ENCODE data around the gene KRT76.
"Not testable (repeated sequence)": the region's sequence is repeated elsewhere in the genome, so short reads cannot be mapped to it uniquely, and the experiment has no call there.

Gene KRT76

GRCh38 chr12:52759218-52759617 lies 17.9 kb downstream of the KRT76 start:
- no peak for DNase-seq (ENCODE audit: low spot score)

- DNase-seq (ENCODE audit: low spot score) = no peak
These were observed 19.5 kb downstream of the KRT76 start for GRCh38 chr12:52757449-52758176.

- no peak for DNase-seq (ENCODE audit: low spot score)
These were observed 20.7 kb downstream of the KRT76 start for GRCh38 chr12:52756281-52756960.

- no peak for DNase-seq (ENCODE audit: low spot score)
These were observed 21.6 kb downstream of the KRT76 start for GRCh38 chr12:52755533-52755932.

- no peak for DNase-seq (ENCODE audit: low spot score)
These were observed 23.0 kb downstream of the KRT76 start for GRCh38 chr12:52754135-52754534.

GRCh38 chr12:52753283-52753682 lies 23.9 kb downstream of the KRT76 start:
- DNase-seq (ENCODE audit: low spot score) = no peak

- no peak for DNase-seq (ENCODE audit: low spot score)
These were observed 24.6 kb downstream of the KRT76 start for GRCh38 chr12:52752516-52752915.

GRCh38 chr12:52751795-52752194 lies 25.4 kb downstream of the KRT76 start:
- no peak for DNase-seq (ENCODE audit: low spot score)

GRCh38 chr12:52750532-52750931 lies 26.6 kb downstream of the KRT76 start:
- not testable (repeated sequence) for DNase-seq (ENCODE audit: low spot score)

GRCh38 chr12:52749827-52750226 lies 27.3 kb downstream of the KRT76 start:
- DNase-seq (ENCODE audit: low spot score) = no peak

- DNase-seq (ENCODE audit: low spot score) = no peak
These were observed 28.6 kb downstream of the KRT76 start for GRCh38 chr12:52748578-52748977.

GRCh38 chr12:52745554-52745953 lies 31.6 kb downstream of the KRT76 start:
- no peak for DNase-seq (ENCODE audit: low spot score)

- no peak for DNase-seq (ENCODE audit: low spot score)
These were observed 32.5 kb downstream of the KRT76 start for GRCh38 chr12:52744493-52745156.

- no peak for DNase-seq (ENCODE audit: low spot score)
These were observed 34.2 kb downstream of the KRT76 start for GRCh38 chr12:52742822-52743457.

GRCh38 chr12:52742196-52742580 lies 35.0 kb downstream of the KRT76 start:
- DNase-seq (ENCODE audit: low spot score) = no peak

- DNase-seq (ENCODE audit: low spot score) = no peak
These were observed 35.6 kb downstream of the KRT76 start for GRCh38 chr12:52741375-52742195.

- DNase-seq (ENCODE audit: low spot score) = no peak
These were observed 36.6 kb downstream of the KRT76 start for GRCh38 chr12:52740584-52740983.

- no peak for DNase-seq (ENCODE audit: low spot score)
These were observed 37.2 kb downstream of the KRT76 start for GRCh38 chr12:52739963-52740362.

- DNase-seq (ENCODE audit: low spot score) = no peak
These were observed 41.1 kb downstream of the KRT76 start for GRCh38 chr12:52735816-52736632.

GRCh38 chr12:52735106-52735505 lies 42.0 kb downstream of the KRT76 start:
- no peak for DNase-seq (ENCODE audit: low spot score)

GRCh38 chr12:52730793-52731192 lies 46.4 kb downstream of the KRT76 start:
- no peak for DNase-seq (ENCODE audit: low spot score)

All from pons (tissue), 1 donor.